Measurements from ENCODE around the gene SLC30A2.

Gene SLC30A2

DNA sequence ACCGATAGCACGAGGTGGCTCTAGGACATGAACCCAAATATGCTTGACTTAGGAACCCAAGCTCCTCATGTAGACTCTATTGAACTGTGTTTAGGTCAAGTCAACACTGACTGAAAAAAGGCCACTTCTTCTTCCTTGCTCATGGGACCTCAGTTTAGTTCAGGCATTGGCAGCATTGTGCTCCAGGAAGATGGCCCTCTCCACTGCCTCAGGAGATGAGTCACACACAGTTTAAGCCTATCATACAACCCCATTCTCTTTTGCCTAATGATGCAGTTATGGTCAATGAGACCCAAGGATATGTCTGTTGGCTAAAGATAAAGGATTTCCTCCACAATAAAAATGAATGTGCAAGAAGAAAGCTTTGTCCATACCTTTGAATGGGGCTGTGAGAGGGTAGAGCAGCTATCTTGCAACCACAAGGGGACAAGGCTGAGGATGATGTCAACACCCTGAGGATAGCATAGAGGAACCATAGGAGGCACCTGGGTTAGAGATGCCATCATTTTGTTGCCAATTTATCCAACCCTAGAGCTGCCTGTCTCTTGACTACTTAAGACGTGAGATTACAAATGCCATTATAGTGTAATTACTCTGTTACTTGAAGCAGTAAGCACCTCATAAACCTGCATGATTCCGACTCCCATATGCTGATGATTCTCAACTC, 24.5 kb upstream of the SLC30A2 start:
- TF ChIP-seq, protein P1, sequence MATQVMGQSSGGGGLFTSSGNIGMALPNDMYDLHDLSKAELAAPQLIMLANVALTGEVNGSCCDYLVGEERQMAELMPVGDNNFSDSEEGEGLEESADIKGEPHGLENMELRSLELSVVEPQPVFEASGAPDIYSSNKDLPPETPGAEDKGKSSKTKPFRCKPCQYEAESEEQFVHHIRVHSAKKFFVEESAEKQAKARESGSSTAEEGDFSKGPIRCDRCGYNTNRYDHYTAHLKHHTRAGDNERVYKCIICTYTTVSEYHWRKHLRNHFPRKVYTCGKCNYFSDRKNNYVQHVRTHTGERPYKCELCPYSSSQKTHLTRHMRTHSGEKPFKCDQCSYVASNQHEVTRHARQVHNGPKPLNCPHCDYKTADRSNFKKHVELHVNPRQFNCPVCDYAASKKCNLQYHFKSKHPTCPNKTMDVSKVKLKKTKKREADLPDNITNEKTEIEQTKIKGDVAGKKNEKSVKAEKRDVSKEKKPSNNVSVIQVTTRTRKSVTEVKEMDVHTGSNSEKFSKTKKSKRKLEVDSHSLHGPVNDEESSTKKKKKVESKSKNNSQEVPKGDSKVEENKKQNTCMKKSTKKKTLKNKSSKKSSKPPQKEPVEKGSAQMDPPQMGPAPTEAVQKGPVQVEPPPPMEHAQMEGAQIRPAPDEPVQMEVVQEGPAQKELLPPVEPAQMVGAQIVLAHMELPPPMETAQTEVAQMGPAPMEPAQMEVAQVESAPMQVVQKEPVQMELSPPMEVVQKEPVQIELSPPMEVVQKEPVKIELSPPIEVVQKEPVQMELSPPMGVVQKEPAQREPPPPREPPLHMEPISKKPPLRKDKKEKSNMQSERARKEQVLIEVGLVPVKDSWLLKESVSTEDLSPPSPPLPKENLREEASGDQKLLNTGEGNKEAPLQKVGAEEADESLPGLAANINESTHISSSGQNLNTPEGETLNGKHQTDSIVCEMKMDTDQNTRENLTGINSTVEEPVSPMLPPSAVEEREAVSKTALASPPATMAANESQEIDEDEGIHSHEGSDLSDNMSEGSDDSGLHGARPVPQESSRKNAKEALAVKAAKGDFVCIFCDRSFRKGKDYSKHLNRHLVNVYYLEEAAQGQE (IDR thresholded peaks at IDR 0.05; ENCODE audit: insufficient read depth in 1 of 2, low read depth in 2 of 2, low read length in 2 of 2) = no peak
- TF ChIP-seq FOXP2 (optimal IDR thresholded peaks at IDR 0.05; ENCODE audit: borderline replicate concordance, extremely low read depth, extremely low read length, insufficient read depth) (no peak), TAF1 (IDR thresholded peaks at IDR 0.05; ENCODE audit: borderline replicate concordance, insufficient read depth, low read length) (no peak), POLR2AphosphoS5 (IDR thresholded peaks at IDR 0.05; ENCODE audit: low read depth, low read length) (no peak), SIN3A (IDR thresholded peaks at IDR 0.05; ENCODE audit: borderline replicate concordance, insufficient read depth, low read length) (no peak)

DNA sequence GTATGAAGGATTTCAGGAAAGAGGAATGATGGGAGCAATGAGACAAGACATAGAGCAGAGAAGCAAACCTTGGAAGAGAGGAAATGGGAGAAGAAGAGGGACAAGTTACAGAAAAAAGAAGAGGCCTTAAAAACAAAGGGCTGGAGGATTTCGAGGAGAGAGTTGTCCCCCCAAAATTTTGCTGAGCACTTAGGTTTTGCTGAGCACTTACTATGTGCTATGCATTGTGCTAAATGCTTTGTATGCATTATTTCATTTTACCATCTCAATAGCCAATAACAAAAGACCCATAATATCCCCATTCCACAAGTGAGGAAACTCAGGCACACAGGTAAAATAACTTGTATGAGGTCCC, 24.0 kb upstream of the SLC30A2 start:
- TF ChIP-seq, protein P1 (IDR thresholded peaks at IDR 0.05; ENCODE audit: insufficient read depth in 1 of 2, low read depth in 2 of 2, low read length in 2 of 2) = no peak
- TF ChIP-seq TAF1 (IDR thresholded peaks at IDR 0.05; ENCODE audit: borderline replicate concordance, insufficient read depth, low read length) = no peak
- TF ChIP-seq SIN3A (IDR thresholded peaks at IDR 0.05; ENCODE audit: borderline replicate concordance, insufficient read depth, low read length) = no peak
- TF ChIP-seq FOXP2 (optimal IDR thresholded peaks at IDR 0.05; ENCODE audit: borderline replicate concordance, extremely low read depth, extremely low read length, insufficient read depth) = no peak
- no peak for TF ChIP-seq POLR2AphosphoS5 (IDR thresholded peaks at IDR 0.05; ENCODE audit: low read depth, low read length)

DNA sequence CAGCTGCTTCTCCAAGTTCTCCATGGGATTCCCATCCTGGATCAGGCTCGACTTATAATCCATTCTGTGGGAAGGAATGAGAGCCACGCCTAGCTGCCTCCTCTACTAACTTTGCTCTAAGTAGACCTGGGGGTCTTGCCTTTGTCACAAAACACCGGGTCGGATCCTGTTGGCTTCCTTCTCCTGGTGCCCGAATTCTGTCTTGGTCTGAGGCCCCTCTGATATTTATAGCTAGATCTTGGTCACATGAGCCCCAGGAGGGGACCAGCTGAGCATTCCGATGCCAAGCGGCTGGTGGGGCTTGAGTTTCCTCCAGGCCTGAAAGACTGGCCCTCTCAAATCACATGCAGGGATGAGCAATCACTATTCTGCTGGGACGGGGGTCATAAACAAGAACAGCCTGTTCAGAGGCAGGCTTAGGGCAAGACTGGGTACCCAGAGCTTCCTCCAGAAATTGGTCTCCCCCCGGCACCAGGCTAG, 21.6 kb upstream of the SLC30A2 start, which contains the start of gene TRIM63:
Gene TRIM63, minus strand, starts transcription at position 199 of the 480 bp plus-strand sequence. Its CDS starts 136 bp downstream, at position 63.
- TF ChIP-seq SIN3A (IDR thresholded peaks at IDR 0.05; ENCODE audit: borderline replicate concordance, insufficient read depth, low read length) = no peak
- TF ChIP-seq FOXP2 (optimal IDR thresholded peaks at IDR 0.05; ENCODE audit: borderline replicate concordance, extremely low read depth, extremely low read length, insufficient read depth) = no peak
- TF ChIP-seq POLR2AphosphoS5 (IDR thresholded peaks at IDR 0.05; ENCODE audit: low read depth, low read length) = no peak
- TF ChIP-seq, protein P1 (IDR thresholded peaks at IDR 0.05; ENCODE audit: insufficient read depth in 1 of 2, low read depth in 2 of 2, low read length in 2 of 2) = no peak
- TF ChIP-seq TAF1 (IDR thresholded peaks at IDR 0.05; ENCODE audit: borderline replicate concordance, insufficient read depth, low read length) = no peak

DNA sequence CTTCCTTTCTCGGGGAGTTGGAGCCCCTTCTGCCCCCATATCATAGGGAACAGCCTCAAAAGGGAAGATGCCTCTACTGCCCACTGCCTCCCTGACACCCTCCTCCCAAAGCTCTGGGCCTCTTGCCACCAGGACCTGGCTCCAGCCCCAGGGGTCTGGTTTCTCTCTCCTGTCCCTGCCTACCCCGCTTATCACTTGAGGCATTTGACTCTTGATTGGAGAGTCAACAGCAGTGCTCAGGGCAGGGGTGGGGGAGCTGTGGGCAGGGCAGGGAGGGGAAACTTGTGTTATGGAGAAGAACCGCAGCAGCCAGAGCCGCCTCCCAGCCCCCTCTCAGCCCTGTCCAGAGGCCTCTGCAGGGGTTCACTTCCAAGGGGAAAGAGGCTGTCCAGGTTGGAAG, 20.9 kb upstream of the SLC30A2 start:
- TF ChIP-seq, protein P1 (IDR thresholded peaks at IDR 0.05; ENCODE audit: insufficient read depth in 1 of 2, low read depth in 2 of 2, low read length in 2 of 2) = no peak
- TF ChIP-seq TAF1 (IDR thresholded peaks at IDR 0.05; ENCODE audit: borderline replicate concordance, insufficient read depth, low read length) = no peak
- no peak for TF ChIP-seq FOXP2 (optimal IDR thresholded peaks at IDR 0.05; ENCODE audit: borderline replicate concordance, extremely low read depth, extremely low read length, insufficient read depth)
- no peak for TF ChIP-seq SIN3A (IDR thresholded peaks at IDR 0.05; ENCODE audit: borderline replicate concordance, insufficient read depth, low read length)
- TF ChIP-seq POLR2AphosphoS5 (IDR thresholded peaks at IDR 0.05; ENCODE audit: low read depth, low read length) = no peak

Measured in PFSK-1 (cell line).